Adrenal gland (tissue), 5 donors: ENCODE results near the gene MFSD11.

Source experiments
- POLR2A ChIP-seq, 2 donors: fragments of 450-650 bp; IDR thresholded peaks; one replicate each; pipeline ENCODE4 v1.6.1; 2017; ENCODE audit warnings: antibody characterized with exemption in 2 of 2, mild to moderate bottlenecking in 2 of 2, moderate library complexity in 1 of 2
- TF ChIP-seq, protein P1 (sequence below), 6 experiments: fragments of 450-650 bp in 4 of 6; fragments of 200-600 bp in 2 of 6; sonication (generic) in 1 of 6; IDR thresholded peaks; 1 replicate in 5 of 6; 2 replicates in 1 of 6; pipeline versions ENCODE4 v1.5.1 to v1.8.0; 2016 to 2021; ENCODE audit warnings: antibody characterized with exemption in 6 of 6, mild to moderate bottlenecking in 2 of 6, moderate library complexity in 1 of 6
- donor health status: DM: no; HTN: no; CAD: no.

DNA sequence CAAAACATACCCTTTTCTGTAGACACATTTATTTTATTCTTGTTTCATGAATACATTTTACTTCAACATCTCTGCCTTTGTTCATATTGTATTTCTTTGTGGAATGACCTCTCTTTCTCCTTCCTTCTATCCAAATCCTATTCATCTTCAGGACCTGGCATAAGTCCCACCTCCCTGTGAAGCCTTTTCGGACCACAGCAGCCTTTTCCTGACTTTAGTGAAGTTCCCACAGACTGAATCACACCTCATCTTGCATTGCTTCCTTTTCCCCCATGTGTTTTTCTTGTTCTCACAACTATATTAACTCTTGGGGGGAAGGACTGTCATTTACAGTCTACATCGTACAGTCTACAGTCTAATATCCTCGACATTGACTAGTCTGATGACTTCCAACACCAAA is 58.2 kb downstream of the MFSD11 start:
- TF ChIP-seq, protein P1, sequence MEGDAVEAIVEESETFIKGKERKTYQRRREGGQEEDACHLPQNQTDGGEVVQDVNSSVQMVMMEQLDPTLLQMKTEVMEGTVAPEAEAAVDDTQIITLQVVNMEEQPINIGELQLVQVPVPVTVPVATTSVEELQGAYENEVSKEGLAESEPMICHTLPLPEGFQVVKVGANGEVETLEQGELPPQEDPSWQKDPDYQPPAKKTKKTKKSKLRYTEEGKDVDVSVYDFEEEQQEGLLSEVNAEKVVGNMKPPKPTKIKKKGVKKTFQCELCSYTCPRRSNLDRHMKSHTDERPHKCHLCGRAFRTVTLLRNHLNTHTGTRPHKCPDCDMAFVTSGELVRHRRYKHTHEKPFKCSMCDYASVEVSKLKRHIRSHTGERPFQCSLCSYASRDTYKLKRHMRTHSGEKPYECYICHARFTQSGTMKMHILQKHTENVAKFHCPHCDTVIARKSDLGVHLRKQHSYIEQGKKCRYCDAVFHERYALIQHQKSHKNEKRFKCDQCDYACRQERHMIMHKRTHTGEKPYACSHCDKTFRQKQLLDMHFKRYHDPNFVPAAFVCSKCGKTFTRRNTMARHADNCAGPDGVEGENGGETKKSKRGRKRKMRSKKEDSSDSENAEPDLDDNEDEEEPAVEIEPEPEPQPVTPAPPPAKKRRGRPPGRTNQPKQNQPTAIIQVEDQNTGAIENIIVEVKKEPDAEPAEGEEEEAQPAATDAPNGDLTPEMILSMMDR (IDR thresholded peaks at IDR 0.05), result no peak
- no peak for TF ChIP-seq POLR2A (IDR thresholded peaks at IDR 0.05)
